Activated CD4-positive, alpha-beta T cell treated with anti-CD3 and anti-CD28 coated beads for 1 hour (primary cell): ENCODE data around the gene TPM3.
"Not testable (repeated sequence)": the region's sequence is repeated elsewhere in the genome, so short reads cannot be mapped to it uniquely, and the experiment has no call there.

Experiments used
- DNase-seq: peaks from one replicate; pipeline ENCODE4 v3.0.0-alpha.2; 2020

The TPM3 gene

GRCh38 chr1:154205778-154206177, 13.9 kb upstream of the TPM3 start:
- DNase-seq = not testable (repeated sequence)

- no peak for DNase-seq
Measured at GRCh38 chr1:154199563-154199879, 7.6 kb upstream of the TPM3 start.

- no peak for DNase-seq
Measured at GRCh38 chr1:154198756-154199562, 7.1 kb upstream of the TPM3 start.

GRCh38 chr1:154193821-154194220, 1.9 kb upstream of the TPM3 start:
- DNase-seq = no peak

- no peak for DNase-seq
Measured at GRCh38 chr1:154192476-154192875, 576 bp upstream of the TPM3 start.

GRCh38 chr1:154190550-154190949, 1.4 kb downstream of the TPM3 start:
- no peak for DNase-seq

GRCh38 chr1:154186852-154187501, 4.9 kb downstream of the TPM3 start:
- no peak for DNase-seq

- peak; percentile 46 for DNase-seq
Measured at GRCh38 chr1:154186177-154186576, 5.7 kb downstream of the TPM3 start.

- DNase-seq = peak; percentile 90
Measured at GRCh38 chr1:154183046-154183915, 8.6 kb downstream of the TPM3 start.

GRCh38 chr1:154182344-154183045, 9.4 kb downstream of the TPM3 start:
- peak; percentile 36 for DNase-seq

- DNase-seq = no peak
Measured at GRCh38 chr1:154181944-154182343, 10.0 kb downstream of the TPM3 start.

GRCh38 chr1:154179946-154180687, 11.8 kb downstream of the TPM3 start:
- no peak for DNase-seq

- DNase-seq = no peak
Measured at GRCh38 chr1:154178911-154179811, 12.7 kb downstream of the TPM3 start.

GRCh38 chr1:154178013-154178412, 13.9 kb downstream of the TPM3 start:
- no peak for DNase-seq

- DNase-seq = no peak
Measured at GRCh38 chr1:154176337-154176736, 15.6 kb downstream of the TPM3 start.

- DNase-seq = no peak
Measured at GRCh38 chr1:154174654-154175053, 17.2 kb downstream of the TPM3 start.

- DNase-seq = no peak
Measured at GRCh38 chr1:154171880-154172279, 20.0 kb downstream of the TPM3 start.

GRCh38 chr1:154171223-154171583, 20.7 kb downstream of the TPM3 start:
- DNase-seq = no peak

GRCh38 chr1:154170547-154171222, 21.2 kb downstream of the TPM3 start:
- no peak for DNase-seq

GRCh38 chr1:154167461-154167860, 24.4 kb downstream of the TPM3 start:
- no peak for DNase-seq

GRCh38 chr1:154166207-154166606, 25.7 kb downstream of the TPM3 start:
- DNase-seq = no peak
